GM19025 (cell line): ENCODE data around the gene IL17REL.

Source experiments
- ATAC-seq: cut with Tn5 transposase; IDR thresholded peaks from one replicate; pipeline ENCODE4 v1.9.1; 2021; ENCODE audit warnings: mild to moderate bottlenecking, low read depth, moderate library complexity; ENCODE audit not compliant: unreplicated experiment

Gene IL17REL

GRCh38 chr22:50012211-50013181 lies at the start of gene IL17REL:
TSS of gene IL17REL (minus strand) at chr22:50012765. CDS start at chr22:50012646, 119 bp downstream.
- no peak for ATAC-seq

- no peak for ATAC-seq
Measured at GRCh38 chr22:50061824-50062355, 49.3 kb upstream of the IL17REL start.

- no peak for ATAC-seq
Measured at GRCh38 chr22:50061141-50061823, 48.7 kb upstream of the IL17REL start.

- no peak for ATAC-seq
Measured at GRCh38 chr22:50060441-50061140, 48.0 kb upstream of the IL17REL start.

GRCh38 chr22:50059881-50060262 lies 47.3 kb upstream of the IL17REL start:
- no peak for ATAC-seq

- no peak for ATAC-seq
Measured at GRCh38 chr22:50058906-50059880, 46.6 kb upstream of the IL17REL start.

DNA sequence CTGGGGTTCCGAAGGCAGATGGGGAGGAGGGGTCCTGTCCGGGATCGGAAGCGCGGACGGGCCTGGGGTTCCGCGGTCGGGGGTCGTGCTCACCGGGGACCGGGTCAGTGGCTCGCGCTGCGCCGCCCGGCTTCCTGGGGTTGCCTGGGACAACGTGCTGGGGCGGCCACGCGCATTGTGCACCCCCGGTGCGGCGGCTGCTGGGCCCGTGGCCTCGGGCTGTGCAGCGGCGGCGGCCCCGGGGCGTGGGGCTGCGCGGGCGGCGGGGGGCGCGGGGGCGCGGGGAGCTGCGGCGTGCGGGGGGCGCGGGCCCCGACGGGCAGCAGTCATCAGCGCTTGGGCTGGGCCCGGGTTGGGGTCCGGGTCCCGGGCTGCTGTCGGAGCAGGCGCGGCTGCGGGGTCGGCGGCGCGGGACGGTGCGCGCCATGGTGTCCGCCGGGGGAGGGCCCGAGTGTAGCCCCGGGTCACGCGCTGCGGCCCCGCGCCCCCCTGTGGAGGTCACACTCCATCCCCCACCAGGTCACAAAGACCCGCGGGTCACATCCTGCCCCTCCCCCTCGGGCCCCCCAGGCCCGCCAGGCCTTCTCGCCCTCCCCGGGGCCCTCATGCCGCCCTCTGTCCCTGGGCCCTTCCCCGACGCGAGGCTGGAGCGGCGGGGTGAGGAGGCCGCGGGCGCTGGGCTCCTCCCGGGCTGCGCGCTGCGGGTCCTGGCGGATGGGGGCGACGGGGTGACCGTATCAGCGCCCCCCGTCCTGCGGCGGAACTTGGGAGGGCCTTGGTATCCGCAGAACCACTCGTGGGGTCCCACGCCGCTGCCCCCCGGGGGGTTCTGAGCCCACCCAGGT lies 45.7 kb upstream of the IL17REL start, which contains the start of gene TTLL8:
Gene TTLL8 (minus strand): TSS at position 238 of the 845 bp plus-strand sequence.
- ATAC-seq: no peak

- no peak for ATAC-seq
Measured at GRCh38 chr22:50057278-50058060, 44.9 kb upstream of the IL17REL start.

GRCh38 chr22:50056214-50056972 lies 43.8 kb upstream of the IL17REL start:
- ATAC-seq: no peak

DNA sequence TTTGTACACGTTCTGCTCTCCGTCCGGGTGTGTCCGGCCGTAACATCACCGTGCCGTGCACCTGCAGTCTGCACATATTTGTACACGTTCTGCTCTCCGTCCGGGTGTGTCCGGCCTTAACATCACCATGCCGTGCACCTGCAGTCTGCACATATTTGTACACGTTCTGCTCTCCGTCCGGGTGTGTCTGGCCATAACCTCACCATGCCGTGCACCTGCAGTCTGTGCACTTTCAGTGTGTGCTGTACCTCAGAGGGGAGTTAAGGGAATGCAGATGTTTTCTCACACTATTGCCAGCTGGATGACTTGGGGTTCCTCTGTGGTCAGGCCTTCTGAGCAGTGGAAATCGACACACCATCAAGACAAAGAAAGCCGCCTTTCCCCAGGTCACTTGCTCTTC lies 41.3 kb upstream of the IL17REL start:
- no peak for ATAC-seq

- ATAC-seq: no peak
Measured at GRCh38 chr22:50051930-50052329, 39.4 kb upstream of the IL17REL start.

GRCh38 chr22:50049299-50050195 lies 37.0 kb upstream of the IL17REL start:
- ATAC-seq: no peak

DNA sequence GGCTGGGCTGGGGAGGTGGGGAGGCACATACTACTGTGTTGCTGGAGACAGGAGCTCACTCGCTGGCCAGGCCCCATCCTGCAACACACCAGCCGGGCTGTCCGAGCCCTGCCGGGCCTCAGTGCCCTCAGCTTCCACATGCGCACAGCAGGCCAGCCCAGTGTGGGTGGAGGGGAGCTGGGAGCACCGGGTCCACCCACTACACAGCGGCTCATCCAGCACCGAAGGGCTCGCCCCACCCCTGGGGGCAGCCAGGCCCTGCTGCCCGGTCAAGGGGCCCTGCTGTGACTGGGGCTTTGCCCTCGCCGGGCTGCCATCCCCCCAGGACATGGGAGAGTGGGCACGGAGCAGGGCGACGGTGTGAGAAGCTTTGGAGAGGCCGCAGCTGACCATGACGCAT lies 36.3 kb upstream of the IL17REL start:
- ATAC-seq: no peak

DNA sequence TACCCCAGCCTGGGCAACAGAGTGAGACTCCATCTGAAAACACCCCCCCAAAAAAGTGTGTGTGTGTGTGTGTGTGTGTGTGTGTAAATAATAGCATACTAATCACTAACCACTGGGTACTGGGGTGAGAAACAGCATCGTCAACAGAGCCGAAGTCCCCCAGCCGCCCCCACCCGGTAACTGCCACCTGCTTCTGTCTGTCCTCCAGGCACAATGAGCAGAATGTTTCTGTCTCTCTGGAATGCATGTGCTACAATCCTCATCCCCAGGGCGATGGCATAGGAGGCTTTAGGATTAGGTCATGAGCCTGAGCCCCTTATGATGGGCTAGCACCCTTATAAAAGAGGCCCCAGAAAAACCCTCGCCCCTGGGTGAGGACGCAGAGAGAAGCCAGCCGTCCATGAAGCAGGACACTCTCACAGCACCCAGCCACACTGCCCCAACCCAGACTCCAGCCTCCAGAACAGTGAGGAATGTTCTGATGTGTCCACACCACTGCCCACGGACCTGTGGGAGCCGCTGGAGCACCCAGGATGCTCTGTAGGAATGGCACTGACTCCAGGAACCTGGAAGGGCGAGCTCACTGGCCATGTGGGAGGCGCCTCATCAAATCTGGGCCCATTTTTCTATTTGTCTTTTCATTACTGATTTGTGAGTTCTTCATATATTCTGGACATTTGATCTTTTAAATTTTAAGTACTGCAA lies 35.6 kb upstream of the IL17REL start:
- ATAC-seq: no peak

GRCh38 chr22:50047346-50047745 lies 34.8 kb upstream of the IL17REL start:
- no peak for ATAC-seq
